K562 (cell line): ENCODE data around the gene ALG9. TPM values are rescaled to one million over a fixed set of nuclear protein-coding genes. Genes with fewer than 3 reads are reported as not detected.
A peak's percentile ranks its signal among the peaks of the same experiment; 100 is the strongest.

Experiments used
- ARHGAP35 ChIP-seq: fragments of 450-650 bp; IDR thresholded peaks from 2 replicates; pipeline ENCODE4 v1.6.1; 2018; ENCODE audit not compliant: partially characterized antibody
- C11orf30 ChIP-seq: fragments of 450-650 bp; IDR thresholded peaks from 2 replicates; pipeline ENCODE4 v1.6.1; 2016; ENCODE audit warnings: low read depth, mild to moderate bottlenecking
- DNMT1 ChIP-seq: fragments of 450-650 bp; IDR thresholded peaks from 2 replicates; pipeline ENCODE4 v1.6.1; 2016; ENCODE audit warnings: antibody characterized with exemption, mild to moderate bottlenecking
- ELF1 ChIP-seq: fragments of 200-800 bp; sonication (Bioruptor generic); IDR thresholded peaks from 2 replicates; pipeline ENCODE4 v1.6.1; 2016; ENCODE audit warnings: missing genetic modification characterization, missing compliant biosample characterization
- ERF ChIP-seq: fragments of 450-650 bp; formaldehyde crosslinking; IDR thresholded peaks from 2 replicates; pipeline ENCODE4 v1.4.0; 2020; ENCODE audit warnings: mild to moderate bottlenecking, mixed read lengths
- HDAC6 ChIP-seq: IDR thresholded peaks from 2 replicates; pipeline ENCODE4 v1.6.1; 2012; ENCODE audit warnings: low read depth, mild to moderate bottlenecking, control low read depth, inconsistent platforms, low read length, moderate library complexity
- MEIS2 ChIP-seq: fragments of 450-650 bp; IDR thresholded peaks from 2 replicates; pipeline ENCODE4 v1.6.1; 2014; ENCODE audit warnings: mild to moderate bottlenecking; ENCODE audit not compliant: partially characterized antibody
- MLX ChIP-seq, 2 experiments: fragments of 450-650 bp in 1 of 2; sonication (generic) in 1 of 2; formaldehyde crosslinking; conservative IDR thresholded peaks; 2 replicates each; pipeline versions ENCODE4 v1.4.0 to v1.8.1; 2020 to 2022; ENCODE audit warnings: mild to moderate bottlenecking in 1 of 2, missing genetic modification reagents in 1 of 2
- PHF21A ChIP-seq: fragments of 450-650 bp; IDR thresholded peaks from 2 replicates; pipeline ENCODE4 v1.6.1; 2017; ENCODE audit warnings: low read depth, borderline replicate concordance
- PRPF4 ChIP-seq: fragments of 200-400 bp; formaldehyde crosslinking; IDR thresholded peaks from one replicate; pipeline ENCODE4 v1.6.1; 2017; ENCODE audit warnings: low read length, low read depth, mild to moderate bottlenecking; ENCODE audit not compliant: insufficient read depth, poor library complexity, severe bottlenecking
- PTTG1 ChIP-seq: fragments of 450-650 bp; IDR thresholded peaks from 2 replicates; pipeline ENCODE4 v1.6.1; 2016; ENCODE audit warnings: low read depth, mild to moderate bottlenecking, missing genetic modification characterization, missing compliant biosample characterization
- RB1 ChIP-seq: fragments of 450-650 bp; IDR thresholded peaks from 2 replicates; pipeline ENCODE4 v1.6.1; 2017; ENCODE audit warnings: low read depth, mild to moderate bottlenecking
- RBM39 ChIP-seq: fragments of 200-400 bp; formaldehyde crosslinking; optimal IDR thresholded peaks from 2 replicates; pipeline ENCODE3; 2018; ENCODE audit warnings: low read depth, low read length
- RFX7 ChIP-seq: fragments of 250-450 bp; sonication (Bioruptor Pico); IDR thresholded peaks from 2 replicates; pipeline ENCODE4 v1.5.1; 2021; ENCODE audit warnings: mild to moderate bottlenecking
- SIN3B ChIP-seq: fragments of 450-650 bp; IDR thresholded peaks from 2 replicates; pipeline ENCODE4 v1.6.1; 2017; ENCODE audit warnings: low read depth, mild to moderate bottlenecking, moderate library complexity
- ZNF24 ChIP-seq: fragments of 450-650 bp; IDR thresholded peaks from 2 replicates; pipeline ENCODE4 v1.6.1; 2016
- ZNF253 ChIP-seq: fragments of 250-450 bp; sonication (Bioruptor Pico); conservative IDR thresholded peaks from 2 replicates; pipeline ENCODE4 v1.6.1; 2021; ENCODE audit warnings: mild to moderate bottlenecking
- ZNF384 ChIP-seq: IDR thresholded peaks from 2 replicates; pipeline ENCODE4 v1.6.1; 2012; ENCODE audit warnings: low read depth, low read length, improper control_type of control experiment
- polyA plus RNA-seq, 8 experiments: library from polyadenylated mRNA; depleted of rRNA in 4 of 8; stranded (reverse) in 5 of 8; unstranded in 3 of 8; fragments of >200 nt; fragmentation: Nextera tagmentation in 2 of 8; fragmentation: Illumina TruSeq in 1 of 8; extraction: Ambion mirVana in 2 of 8; extraction: Trizol in 1 of 8; gene quantifications; 2 replicates each; pipeline versions ENCODE4 v1.2.1 to v1.2.3, GENCODE V29; 2011 to 2014; ENCODE audit warnings: inconsistent platforms in 1 of 8, missing spikeins in 1 of 8
- total RNA-seq, 7 experiments: library from RNA; depleted of rRNA in 6 of 7; stranded (reverse); fragments of >200 nt in 6 of 7; fragmentation: Illumina TruSeq in 2 of 7; extraction: Trizol in 2 of 7; gene quantifications; 2 replicates each; pipeline versions ENCODE4 v1.2.1 to v1.2.3, GENCODE V29; 2011 to 2021; ENCODE audit warnings: low replicate concordance in 1 of 7
- TF ChIP-seq, protein P1 (sequence below), 2 experiments: fragments of 450-650 bp in 1 of 2; sonication (generic) in 1 of 2; formaldehyde crosslinking in 1 of 2; IDR thresholded peaks; 2 replicates each; pipeline versions ENCODE4 v1.7.1 to v1.9.0; 2016 to 2022; ENCODE audit warnings: inconsistent platforms in 1 of 2, mild to moderate bottlenecking in 1 of 2, missing genetic modification reagents in 1 of 2
- TF ChIP-seq, protein P2 (sequence below): fragments of 450-650 bp; formaldehyde crosslinking; IDR thresholded peaks from 2 replicates; pipeline ENCODE4 v1.4.0; 2022; ENCODE audit warnings: missing genetic modification characterization

The ALG9 gene
- total and polyA plus RNA-seq, 9 of the 15 experiments (the other 6 are each of a cell fraction or from before 2014, with no cell fraction given) = 11.5 to 40.5 (median 24.9) TPM

- TF ChIP-seq, protein P1, sequence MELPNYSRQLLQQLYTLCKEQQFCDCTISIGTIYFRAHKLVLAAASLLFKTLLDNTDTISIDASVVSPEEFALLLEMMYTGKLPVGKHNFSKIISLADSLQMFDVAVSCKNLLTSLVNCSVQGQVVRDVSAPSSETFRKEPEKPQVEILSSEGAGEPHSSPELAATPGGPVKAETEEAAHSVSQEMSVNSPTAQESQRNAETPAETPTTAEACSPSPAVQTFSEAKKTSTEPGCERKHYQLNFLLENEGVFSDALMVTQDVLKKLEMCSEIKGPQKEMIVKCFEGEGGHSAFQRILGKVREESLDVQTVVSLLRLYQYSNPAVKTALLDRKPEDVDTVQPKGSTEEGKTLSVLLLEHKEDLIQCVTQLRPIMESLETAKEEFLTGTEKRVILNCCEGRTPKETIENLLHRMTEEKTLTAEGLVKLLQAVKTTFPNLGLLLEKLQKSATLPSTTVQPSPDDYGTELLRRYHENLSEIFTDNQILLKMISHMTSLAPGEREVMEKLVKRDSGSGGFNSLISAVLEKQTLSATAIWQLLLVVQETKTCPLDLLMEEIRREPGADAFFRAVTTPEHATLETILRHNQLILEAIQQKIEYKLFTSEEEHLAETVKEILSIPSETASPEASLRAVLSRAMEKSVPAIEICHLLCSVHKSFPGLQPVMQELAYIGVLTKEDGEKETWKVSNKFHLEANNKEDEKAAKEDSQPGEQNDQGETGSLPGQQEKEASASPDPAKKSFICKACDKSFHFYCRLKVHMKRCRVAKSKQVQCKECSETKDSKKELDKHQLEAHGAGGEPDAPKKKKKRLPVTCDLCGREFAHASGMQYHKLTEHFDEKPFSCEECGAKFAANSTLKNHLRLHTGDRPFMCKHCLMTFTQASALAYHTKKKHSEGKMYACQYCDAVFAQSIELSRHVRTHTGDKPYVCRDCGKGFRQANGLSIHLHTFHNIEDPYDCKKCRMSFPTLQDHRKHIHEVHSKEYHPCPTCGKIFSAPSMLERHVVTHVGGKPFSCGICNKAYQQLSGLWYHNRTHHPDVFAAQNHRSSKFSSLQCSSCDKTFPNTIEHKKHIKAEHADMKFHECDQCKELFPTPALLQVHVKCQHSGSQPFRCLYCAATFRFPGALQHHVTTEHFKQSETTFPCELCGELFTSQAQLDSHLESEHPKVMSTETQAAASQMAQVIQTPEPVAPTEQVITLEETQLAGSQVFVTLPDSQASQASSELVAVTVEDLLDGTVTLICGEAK (IDR thresholded peaks at IDR 0.05) = peak; percentile 11; the same call in 1 of the 2 replicates
- TF ChIP-seq, protein P1 (CRISPR knock-in tag; IDR thresholded peaks at IDR 0.05) = no peak
- no peak for TF ChIP-seq PTTG1
- peak; percentile 82; the same call in 1 of the 2 replicates for TF ChIP-seq ZNF24
- no peak for TF ChIP-seq ZNF384
- no peak for TF ChIP-seq ZNF253
- TF ChIP-seq DNMT1 = no peak
- TF ChIP-seq HDAC6 = no peak
- TF ChIP-seq SIN3B = no peak
- no peak for TF ChIP-seq RFX7
- TF ChIP-seq PRPF4 = no peak
- no peak for TF ChIP-seq C11orf30
- TF ChIP-seq, protein P2, sequence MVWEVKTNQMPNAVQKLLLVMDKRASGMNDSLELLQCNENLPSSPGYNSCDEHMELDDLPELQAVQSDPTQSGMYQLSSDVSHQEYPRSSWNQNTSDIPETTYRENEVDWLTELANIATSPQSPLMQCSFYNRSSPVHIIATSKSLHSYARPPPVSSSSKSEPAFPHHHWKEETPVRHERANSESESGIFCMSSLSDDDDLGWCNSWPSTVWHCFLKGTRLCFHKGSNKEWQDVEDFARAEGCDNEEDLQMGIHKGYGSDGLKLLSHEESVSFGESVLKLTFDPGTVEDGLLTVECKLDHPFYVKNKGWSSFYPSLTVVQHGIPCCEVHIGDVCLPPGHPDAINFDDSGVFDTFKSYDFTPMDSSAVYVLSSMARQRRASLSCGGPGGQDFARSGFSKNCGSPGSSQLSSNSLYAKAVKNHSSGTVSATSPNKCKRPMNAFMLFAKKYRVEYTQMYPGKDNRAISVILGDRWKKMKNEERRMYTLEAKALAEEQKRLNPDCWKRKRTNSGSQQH (CRISPR knock-in tag) = no peak
- peak; percentile 77 for TF ChIP-seq MEIS2
- TF ChIP-seq ELF1 = peak; percentile 68; the same call in 1 of the 2 replicates
- TF ChIP-seq PHF21A = no peak
- TF ChIP-seq RBM39 = no peak
- TF ChIP-seq MLX (CRISPR knock-in tag; conservative IDR thresholded peaks at IDR 0.05) = no peak
- TF ChIP-seq RB1 = no peak
- no peak for TF ChIP-seq ARHGAP35
- TF ChIP-seq ERF = no peak
Observed at GRCh38 chr11:111870522-111870885, 877 bp downstream of the ALG9 start (continued).
